BLaER1 treated with 17β-estradiol and CSF1 and Interleukin-3, amounts not matched to agents 10 nM and 100 nM (cell line): ENCODE measurements around the gene NTM.

Source experiments
- H3K27ac ChIP-seq, 11 experiments: shearing (Covaris generic); formaldehyde crosslinking; 2 replicates each; pipeline ENCODE4 v1.8.1; 2022
- H3K27me3 ChIP-seq, 11 experiments: shearing (Covaris generic); formaldehyde crosslinking; 2 replicates each; pipeline ENCODE4 v1.8.1; 2022
- H3K36me3 ChIP-seq, 11 experiments: shearing (Covaris generic); formaldehyde crosslinking; 2 replicates each; pipeline ENCODE4 v1.8.1; 2022
- H3K4me1 ChIP-seq, 10 experiments: shearing (Covaris generic); formaldehyde crosslinking; 2 replicates each; pipeline ENCODE4 v1.8.1; 2022
- H3K4me2 ChIP-seq, 11 experiments: shearing (Covaris generic); formaldehyde crosslinking; 2 replicates each; pipeline ENCODE4 v1.8.1; 2022
- H3K4me3 ChIP-seq, 10 experiments: shearing (Covaris generic); formaldehyde crosslinking; 2 replicates each; pipeline ENCODE4 v1.8.1; 2022
- H3K9ac ChIP-seq, 11 experiments: shearing (Covaris generic); formaldehyde crosslinking; 2 replicates each; pipeline ENCODE4 v1.8.1; 2022
- H3K9me3 ChIP-seq, 11 experiments: shearing (Covaris generic); formaldehyde crosslinking; replicated peaks in 1 of 11; 2 replicates each; pipeline ENCODE4 v1.8.1; 2022
- H4K20me1 ChIP-seq, 11 experiments: shearing (Covaris generic); formaldehyde crosslinking; 2 replicates each; pipeline ENCODE4 v1.8.1; 2022
- Cebpa-rat ChIP-seq, 11 experiments: shearing (Covaris generic); IDR thresholded peaks; 2 replicates each; pipeline ENCODE4 v1.8.1; 2022

Gene NTM

GRCh38 chr11:131871006-131871405, 500.6 kb downstream of the NTM start:
- no peaks in the 10 kb centered on the region for H4K20me1 ChIP-seq
- no peaks in the 10 kb centered on the region for H3K36me3 ChIP-seq
- no peak overlapping the region for H3K4me2 ChIP-seq
- no peaks in the 10 kb centered on the region for H3K27me3 ChIP-seq
- no peak overlapping the region for H3K4me3 ChIP-seq
- no peak overlapping the region for H3K27ac ChIP-seq
- no peaks in the 10 kb centered on the region for H3K9me3 ChIP-seq
- no peak for TF ChIP-seq Cebpa-rat (IDR thresholded peaks at IDR 0.05)
- peaks cover 0 to 12% (median 8%) of the 10 kb centered on the region in 10 experiments; a peak in 15 of 20 replicates for H3K4me1 ChIP-seq
- no peak overlapping the region for H3K9ac ChIP-seq

DNA sequence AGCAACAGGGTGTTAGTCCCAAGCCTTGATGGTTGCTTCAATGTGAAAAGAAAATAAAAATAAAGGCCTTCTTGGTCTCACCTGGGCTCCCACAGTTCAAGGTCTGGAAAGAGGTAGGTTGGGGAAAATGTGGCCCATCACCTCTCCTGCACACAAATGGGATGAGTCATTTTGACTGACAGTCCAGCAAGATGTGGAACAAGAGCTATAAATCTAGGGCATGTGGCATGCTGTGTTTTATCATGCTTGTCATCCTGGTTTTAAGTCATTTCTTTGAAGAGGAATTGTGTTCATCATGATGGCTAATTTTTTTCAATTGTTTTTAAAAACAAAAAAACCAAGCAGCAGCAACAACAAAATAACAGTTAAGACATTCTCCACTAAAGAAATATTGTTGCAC, 503.7 kb downstream of the NTM start:
- H3K4me3 ChIP-seq, result no peak overlapping the region
- H3K4me2 ChIP-seq, result no peak overlapping the region
- no peaks in the 10 kb centered on the region for H3K36me3 ChIP-seq
- H4K20me1 ChIP-seq, result no peaks in the 10 kb centered on the region
- no peak for TF ChIP-seq Cebpa-rat (IDR thresholded peaks at IDR 0.05)
- H3K4me1 ChIP-seq, result peaks cover 0 to 3% (median 0%) of the 10 kb centered on the region in 10 experiments; a peak in 2 of 20 replicates
- H3K27me3 ChIP-seq, result no peaks in the 10 kb centered on the region
- no peaks in the 10 kb centered on the region for H3K9me3 ChIP-seq
- no peak overlapping the region for H3K9ac ChIP-seq
- H3K27ac ChIP-seq, result no peak overlapping the region

DNA sequence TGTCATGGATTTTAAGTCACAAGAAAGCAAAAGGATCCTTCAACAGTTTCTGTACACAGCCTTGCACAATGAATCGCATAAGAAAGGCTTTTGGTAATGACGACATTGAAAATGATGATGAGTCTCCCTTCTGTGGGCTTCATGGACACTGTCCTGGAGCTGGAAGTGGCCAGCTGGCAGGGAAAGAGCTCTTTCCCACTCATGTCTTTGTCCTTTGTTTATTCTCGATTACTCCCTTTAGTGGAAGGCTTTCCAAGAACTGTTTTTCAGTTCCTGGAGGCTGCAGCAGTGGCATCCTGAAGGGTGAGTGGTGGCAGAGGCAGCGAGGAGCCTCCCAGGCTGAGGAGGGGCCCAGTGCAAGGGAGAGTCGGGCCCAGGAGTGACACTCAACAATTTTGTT, 505.2 kb downstream of the NTM start:
- Histone ChIP-seq H3K9ac (no peak overlapping the region), H4K20me1 (no peaks in the 10 kb centered on the region), H3K27ac (no peak overlapping the region), H3K36me3 (no peaks in the 10 kb centered on the region), H3K9me3 (no peaks in the 10 kb centered on the region), H3K4me2 (no peak overlapping the region), H3K4me3 (no peak overlapping the region), H3K4me1 (peaks cover 0 to 3% (median 0%) of the 10 kb centered on the region in 10 experiments; a peak in 1 of 20 replicates), H3K27me3 (no peaks in the 10 kb centered on the region)
- no peak for TF ChIP-seq Cebpa-rat (IDR thresholded peaks at IDR 0.05)

- Histone ChIP-seq H3K27me3 (no peaks in the 10 kb centered on the region), H3K4me1 (no peaks in the 10 kb centered on the region), H3K4me3 (no peak overlapping the region), H3K4me2 (no peak overlapping the region), H3K9ac (no peak overlapping the region), H3K36me3 (no peaks in the 10 kb centered on the region), H3K27ac (no peak overlapping the region), H3K9me3 (no peaks in the 10 kb centered on the region), H4K20me1 (no peaks in the 10 kb centered on the region)
- no peak for TF ChIP-seq Cebpa-rat (IDR thresholded peaks at IDR 0.05)
Observed at GRCh38 chr11:131877246-131877942, 507.0 kb downstream of the NTM start.

GRCh38 chr11:131880316-131880715, 509.9 kb downstream of the NTM start:
- H3K27me3 ChIP-seq, result no peaks in the 10 kb centered on the region
- no peak overlapping the region for H3K4me2 ChIP-seq

DNA sequence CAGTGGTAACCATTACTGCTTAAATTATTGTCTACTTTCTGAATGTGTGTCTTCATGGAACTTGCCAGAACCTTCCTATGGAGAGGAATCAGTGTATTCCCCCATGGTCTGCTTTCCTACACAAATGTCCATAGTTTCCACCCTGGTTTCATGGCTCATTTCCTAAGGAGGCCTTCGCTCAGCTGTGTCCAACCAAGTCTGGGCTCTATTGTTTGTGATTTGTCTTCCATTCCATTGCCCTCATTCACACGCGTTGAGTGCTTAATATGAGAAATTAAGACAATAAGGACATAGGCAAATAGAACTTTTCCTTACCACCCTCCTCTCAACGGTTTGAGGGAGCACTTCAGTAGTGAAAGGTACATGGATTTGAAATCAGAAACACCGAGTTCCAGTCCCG, 510.6 kb downstream of the NTM start:
- Histone ChIP-seq H3K27me3 (no peaks in the 10 kb centered on the region), H4K20me1 (no peaks in the 10 kb centered on the region), H3K9me3 (no peaks in the 10 kb centered on the region), H3K36me3 (no peaks in the 10 kb centered on the region), H3K27ac (no peak overlapping the region), H3K4me1 (no peaks in the 10 kb centered on the region), H3K4me2 (no peak overlapping the region), H3K9ac (no peak overlapping the region), H3K4me3 (no peak overlapping the region)
- no peak for TF ChIP-seq Cebpa-rat (IDR thresholded peaks at IDR 0.05)

More at GRCh38 chr11:131880316-131880715, 509.9 kb downstream of the NTM start:
- Histone ChIP-seq H4K20me1 (no peaks in the 10 kb centered on the region), H3K4me3 (no peak overlapping the region), H3K4me1 (no peaks in the 10 kb centered on the region), H3K9ac (no peak overlapping the region), H3K36me3 (no peaks in the 10 kb centered on the region), H3K27ac (no peak overlapping the region), H3K9me3 (no peaks in the 10 kb centered on the region)
- no peak for TF ChIP-seq Cebpa-rat (IDR thresholded peaks at IDR 0.05)

DNA sequence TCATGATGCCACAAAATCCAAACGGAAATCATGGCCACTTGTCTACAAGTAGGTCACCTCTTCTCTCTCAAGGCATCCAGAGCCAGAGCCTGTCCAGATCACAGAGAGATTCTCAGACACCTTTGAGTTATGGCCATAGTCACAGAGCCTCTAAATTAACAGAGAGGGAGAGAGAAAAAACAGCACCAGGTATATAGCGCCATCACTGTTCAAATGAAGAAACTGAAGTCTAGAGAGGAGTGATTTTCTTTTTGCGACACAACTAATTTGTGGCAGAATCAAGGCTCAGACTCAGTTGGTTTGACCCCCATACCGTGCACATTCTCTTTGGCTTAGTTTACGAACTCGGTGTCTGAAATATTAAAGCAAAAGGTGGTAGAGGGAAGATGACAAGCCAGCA, 512.9 kb downstream of the NTM start:
- Histone ChIP-seq H4K20me1 (no peaks in the 10 kb centered on the region), H3K27me3 (no peaks in the 10 kb centered on the region), H3K4me2 (no peak overlapping the region), H3K4me3 (no peak overlapping the region), H3K9me3 (no peaks in the 10 kb centered on the region), H3K4me1 (peaks cover 0 to 2% (median 2%) of the 10 kb centered on the region in 10 experiments; a peak in 12 of 20 replicates), H3K36me3 (no peaks in the 10 kb centered on the region), H3K9ac (no peak overlapping the region), H3K27ac (no peak overlapping the region)
- TF ChIP-seq Cebpa-rat (IDR thresholded peaks at IDR 0.05), result no peak

DNA sequence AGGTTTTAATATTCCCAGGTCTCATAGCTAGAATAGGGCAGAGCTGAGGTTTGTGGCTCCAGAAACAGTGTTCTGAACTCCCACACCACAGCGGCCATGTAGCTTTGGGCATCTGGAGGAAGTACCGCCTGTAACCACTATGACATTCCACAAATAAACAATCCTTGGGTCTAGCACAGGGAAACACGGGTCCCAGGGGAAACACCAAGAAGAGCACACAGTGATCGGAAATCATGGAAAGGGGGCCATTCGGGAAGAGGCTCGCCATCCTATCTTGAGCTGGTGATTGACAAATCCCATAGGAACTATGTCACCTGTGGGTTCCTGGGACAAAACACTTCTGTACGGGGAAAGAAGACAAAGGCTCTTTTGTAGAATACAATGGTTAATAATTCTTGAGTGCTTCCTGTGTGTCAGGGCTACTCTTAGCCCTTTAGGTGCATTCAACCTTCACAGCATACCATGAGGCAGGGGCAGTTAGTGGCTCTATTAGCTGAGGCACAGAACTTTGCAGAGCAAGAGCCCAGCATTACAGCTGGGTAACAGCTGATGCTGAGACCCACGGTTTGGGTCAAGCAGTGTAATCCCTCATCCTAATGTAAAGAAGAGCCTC, 514.2 kb downstream of the NTM start:
- Histone ChIP-seq H3K4me2 (no peak overlapping the region), H3K4me3 (no peak overlapping the region), H3K9ac (no peak overlapping the region), H3K36me3 (no peaks in the 10 kb centered on the region), H3K9me3 (no peaks in the 10 kb centered on the region), H4K20me1 (no peaks in the 10 kb centered on the region), H3K27ac (no peak overlapping the region), H3K4me1 (peaks cover 10 to 15% (median 14%) of the 10 kb centered on the region in 10 experiments; a peak in 19 of 20 replicates), H3K27me3 (no peaks in the 10 kb centered on the region)
- TF ChIP-seq Cebpa-rat (IDR thresholded peaks at IDR 0.05), result no peak

- no peak for TF ChIP-seq Cebpa-rat (IDR thresholded peaks at IDR 0.05)
- Histone ChIP-seq H4K20me1 (no peaks in the 10 kb centered on the region), H3K4me2 (no peak overlapping the region), H3K4me3 (no peak overlapping the region), H3K27me3 (no peaks in the 10 kb centered on the region), H3K9me3 (no peaks in the 10 kb centered on the region), H3K27ac (no peak overlapping the region), H3K4me1 (peaks cover 14 to 23% (median 21%) of the 10 kb centered on the region in 10 experiments; a peak in 19 of 20 replicates), H3K36me3 (no peaks in the 10 kb centered on the region), H3K9ac (no peak overlapping the region)
Observed at GRCh38 chr11:131885431-131885830, 515.0 kb downstream of the NTM start.

DNA sequence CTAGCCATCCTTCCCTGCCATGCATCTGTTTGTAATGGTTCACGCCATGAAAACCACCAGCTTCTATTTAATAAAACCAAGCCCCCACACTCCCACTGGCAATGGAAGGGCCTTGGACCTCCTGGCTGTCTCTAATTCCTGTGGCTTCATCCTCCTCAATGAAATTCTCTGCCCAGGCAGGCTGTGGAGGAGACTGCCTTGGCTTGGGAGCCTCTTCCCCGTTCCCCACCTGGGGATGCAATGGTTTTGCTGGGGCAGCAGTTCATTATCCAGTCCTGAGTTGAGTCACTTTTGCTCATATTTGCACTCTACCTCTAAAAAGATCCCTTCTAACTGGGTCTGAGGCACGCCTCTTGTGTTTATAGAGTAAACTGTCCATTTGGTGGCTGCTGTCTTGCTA, 515.8 kb downstream of the NTM start:
- Histone ChIP-seq H3K9me3 (no peaks in the 10 kb centered on the region), H3K36me3 (no peaks in the 10 kb centered on the region), H4K20me1 (no peaks in the 10 kb centered on the region), H3K27me3 (no peaks in the 10 kb centered on the region), H3K4me2 (no peak overlapping the region), H3K27ac (no peak overlapping the region), H3K4me1 (peaks cover 16 to 26% (median 22%) of the 10 kb centered on the region in 10 experiments; a peak in 19 of 20 replicates), H3K4me3 (no peak overlapping the region), H3K9ac (no peak overlapping the region)
- TF ChIP-seq Cebpa-rat (IDR thresholded peaks at IDR 0.05), result no peak
